ENCODE data around the gene HOXB5. TPM values are rescaled to one million over a fixed set of nuclear protein-coding genes. Genes with fewer than 3 reads are reported as not detected.

HOXB5 gene
- polyA plus RNA-seq, 4 donors: 5.8 to 9.8 TPM; not detected in 2

GRCh38 chr17:48541577-48542113 lies 51.9 kb downstream of the HOXB5 start:
- H3K27ac ChIP-seq (ENCODE audit: low read depth in 1 of 3, low read length in 2 of 3): peak overlapping the region; percentile 85 to 95 (median 92)

More at GRCh38 chr17:48541577-48542113, 51.9 kb downstream of the HOXB5 start:
- WGBS, 3 donors: 6 to 18% (median 17%) methylated on average over 30 to 35 of the region's 36 CpGs
- Histone ChIP-seq H3K9me3 (ENCODE audit: control insufficient read depth in 2 of 2, insufficient read depth in 1 of 2, low read depth in 1 of 2, low read length in 1 of 2) (no peaks in the 10 kb centered on the region), H3K36me3 (ENCODE audit: control insufficient read depth in 3 of 3, insufficient read depth in 2 of 3, low read depth in 1 of 3, low read length in 3 of 3) (peaks cover 0 to 14% (median 0%) of the 10 kb centered on the region in 3 donors), H3K4me1 (ENCODE audit: control insufficient read depth in 3 of 3, insufficient read depth in 2 of 3, low read depth in 1 of 3, low read length in 2 of 3) (peaks cover 0 to 10% (median 0%) of the 10 kb centered on the region in 3 donors), H3K27me3 (ENCODE audit: control insufficient read depth in 3 of 3, insufficient read depth in 3 of 3, low read length in 3 of 3) (peaks cover 0 to 71% (median 0%) of the 10 kb centered on the region in 3 donors), H3K4me3 (ENCODE audit: low read depth in 1 of 3, low read length in 3 of 3) (peak overlapping the region; percentile 42 to 69 (median 45))
- no peak for DNase-seq
- FAIRE-seq: no peak

Other genes starting within 250 kb of the HOXB5 start
- gene SKAP1, start 163.6 kb downstream of the HOXB5 start, polyA plus RNA-seq: 1 to 10 TPM; 1.8 to 8.1 (median 2.1) TPM
- gene HOXB1, start 62.8 kb downstream of the HOXB5 start, polyA plus RNA-seq: not detected
- 1 to 10 TPM in 3 of 4 donors, under 1 TPM in 1; 0.89 to 9.5 (median 6.2) TPM for gene HOXB2, start 48.7 kb downstream of the HOXB5 start, polyA plus RNA-seq
- gene HOXB4, start 15.4 kb downstream of the HOXB5 start, polyA plus RNA-seq: 1 to 10 TPM in 2 of 4 donors, under 1 TPM in 1, not detected in 1; 0.27 to 3.1 (median 2.2) TPM
- 10 to 100 TPM in 1 of 4 donors, 1 to 10 TPM in 2, not detected in 1; 1.4 to 19.6 (median 5.7) TPM for gene HOXB3, start 3.5 kb downstream of the HOXB5 start, polyA plus RNA-seq
- gene HOXB6, start 11.2 kb upstream of the HOXB5 start, polyA plus RNA-seq: 10 to 100 TPM in 1 of 4 donors, 1 to 10 TPM in 2, under 1 TPM in 1; 0.45 to 17.5 (median 4.0) TPM
- gene HOXB7, start 17.2 kb upstream of the HOXB5 start, polyA plus RNA-seq: 10 to 100 TPM in 1 of 4 donors, 1 to 10 TPM in 2, not detected in 1; 4.3 to 13.9 (median 4.9) TPM
- 1 to 10 TPM in 1 of 4 donors, under 1 TPM in 1, not detected in 2; 0.12 to 2.9 TPM for gene HOXB8, start 21.5 kb upstream of the HOXB5 start, polyA plus RNA-seq
- 10 to 100 TPM in 1 of 4 donors, under 1 TPM in 2, not detected in 1; 0.07 to 16.7 (median 0.54) TPM for gene HOXB9, start 32.6 kb upstream of the HOXB5 start, polyA plus RNA-seq
- gene PRAC1, start 128.7 kb upstream of the HOXB5 start, polyA plus RNA-seq: not detected
- not detected for gene PRAC2, start 129.4 kb upstream of the HOXB5 start, polyA plus RNA-seq
- under 1 TPM in 1 of 4 donors, not detected in 3; 0.22 TPM for gene HOXB13, start 135.0 kb upstream of the HOXB5 start, polyA plus RNA-seq
- 1 to 10 TPM; 1.6 to 4.2 (median 2.9) TPM for gene TTLL6, start 223.4 kb upstream of the HOXB5 start, polyA plus RNA-seq
- gene CALCOCO2, start 237.3 kb upstream of the HOXB5 start, polyA plus RNA-seq: 100 to 1,000 TPM in 1 of 4 donors, 10 to 100 TPM in 3; 72.1 to 170 (median 87.8) TPM

All from small intestine (tissue), 7 donors.